GM12878 (cell line): ENCODE measurements around the gene SYNDIG1. TPM values are rescaled to one million over a fixed set of nuclear protein-coding genes. Genes with fewer than 3 reads are reported as not detected.

Source experiments
- ATAC-seq: fragments of 200-7000 bp; cut with Tn5 transposase; 3 replicates; pipeline ENCODE4 v1.9.1; 2020; ENCODE audit warnings: mild to moderate bottlenecking, moderate library complexity
- BruUV-seq: library from RNA; stranded (reverse); fragments of 400-500 nt; replicated peaks from 2 replicates; lab custom pipeline; 2021; lab: Mats Ljungman, UMichigan
- CTCF ChIA-PET: fragments of 300-600 bp; sonication (Branson Sonifier 250); formaldehyde crosslinking; extraction: SDS; loops from one replicate; lab custom pipeline; 2021; ENCODE audit warnings: inconsistent platforms; lab: Yijun Ruan, JAX
- POLR2A ChIA-PET: fragments of 350-600 bp; formaldehyde crosslinking; extraction: SDS; loops from one replicate; lab custom pipeline; 2021; ENCODE audit warnings: inconsistent platforms; lab: Charles Lee
- RAD21 ChIA-PET: fragments of 300-600 bp; sonication (Branson Sonifier 250); formaldehyde crosslinking; loops from one replicate; lab custom pipeline; 2023; ENCODE audit warnings: antibody characterized with exemption; ENCODE audit not compliant: unreplicated experiment; lab: Charles Lee
- SMC1A ChIA-PET: fragments of 300-600 bp; sonication (Branson Sonifier 250); formaldehyde crosslinking; loops from one replicate; lab custom pipeline; 2023; ENCODE audit not compliant: unreplicated experiment, uncharacterized antibody; lab: Charles Lee
- DNase-seq: peaks from one replicate; pipeline ENCODE4 v3.0.0-alpha.2; 2011; ENCODE audit warnings: low read depth, low spot score
- FAIRE-seq: peaks from 3 replicates; lab custom pipeline; 2011; peaks lifted over from hg19 to GRCh38; lab: Jason Lieb, UNC
- H2AFZ ChIP-seq: 2 replicates; pipeline ENCODE4 v1.6.0; 2011; ENCODE audit warnings: low read depth, low read length, control low read depth; ENCODE audit not compliant: control insufficient read depth
- H3K27ac ChIP-seq: 2 replicates; pipeline ENCODE4 v1.5.1; 2011; ENCODE audit warnings: control low read depth; ENCODE audit not compliant: control insufficient read depth, insufficient read depth
- H3K27me3 ChIP-seq, 2 experiments: replicated peaks in 1 of 2; 2 replicates each; pipeline versions ENCODE4 v1.6.0 to v1.6.1; 2011; ENCODE audit warnings: low read length in 1 of 2; ENCODE audit not compliant: control insufficient read depth in 2 of 2, insufficient read depth in 2 of 2
- H3K36me3 ChIP-seq, 2 experiments: 2 replicates each; pipeline ENCODE4 v1.5.1; 2011; ENCODE audit warnings: low read length in 1 of 2; ENCODE audit not compliant: control insufficient read depth in 2 of 2, insufficient read depth in 2 of 2
- H3K4me1 ChIP-seq: 2 replicates; pipeline ENCODE4 v1.6.1; 2011; ENCODE audit warnings: mild to moderate bottlenecking, low read length, moderate library complexity, mixed read lengths; ENCODE audit not compliant: control insufficient read depth, insufficient read depth
- H3K4me2 ChIP-seq: 2 replicates; pipeline ENCODE4 v1.6.0; 2011; ENCODE audit warnings: control low read depth; ENCODE audit not compliant: control insufficient read depth, insufficient read depth
- H3K4me3 ChIP-seq: fragments of 200-600 bp; sonication (generic); 2 replicates; pipeline ENCODE4 v1.5.1; 2016
- H3K79me2 ChIP-seq: 2 replicates; pipeline ENCODE4 v1.6.0; 2011; ENCODE audit warnings: low read length; ENCODE audit not compliant: control insufficient read depth, insufficient read depth
- H3K9ac ChIP-seq: 2 replicates; pipeline ENCODE4 v1.8.0; 2011; ENCODE audit warnings: low read length, control low read depth, mixed read lengths; ENCODE audit not compliant: control insufficient read depth, insufficient read depth
- H3K9me3 ChIP-seq: replicated peaks from 3 replicates; pipeline ENCODE4 v1.5.1; 2011; ENCODE audit warnings: mild to moderate bottlenecking, low read length; ENCODE audit not compliant: control insufficient read depth, insufficient read depth
- H4K20me1 ChIP-seq: 2 replicates; pipeline ENCODE4 v1.6.0; 2011; ENCODE audit not compliant: control insufficient read depth, insufficient read depth
- BHLHE40 ChIP-seq, 2 experiments: fragments of 450-650 bp in 1 of 2; IDR thresholded peaks; 2 replicates each; pipeline ENCODE4 v1.6.1; 2011 to 2017; ENCODE audit warnings: low read depth in 2 of 2, borderline replicate concordance in 1 of 2, improper control_type of control experiment in 1 of 2, low read length in 1 of 2, mild to moderate bottlenecking in 1 of 2
- CHD4 ChIP-seq: fragments of 200-600 bp; sonication (generic); IDR thresholded peaks from 2 replicates; pipeline ENCODE4 v1.6.1; 2016; ENCODE audit warnings: mild to moderate bottlenecking
- NFIC ChIP-seq: IDR thresholded peaks from 2 replicates; pipeline ENCODE4 v1.6.1; 2012; ENCODE audit warnings: low read depth, mild to moderate bottlenecking, inconsistent platforms, low read length, moderate library complexity
- POU2F2 ChIP-seq: IDR thresholded peaks from 3 replicates; pipeline ENCODE4 v1.6.1; 2011; ENCODE audit warnings: low read depth, mild to moderate bottlenecking, low read length, borderline replicate concordance
- RCOR1 ChIP-seq: conservative IDR thresholded peaks from 2 replicates; pipeline ENCODE4 v1.6.1; 2012; ENCODE audit warnings: low read depth, low read length, improper control_type of control experiment
- SMAD1 ChIP-seq: fragments of 450-650 bp; IDR thresholded peaks from 2 replicates; pipeline ENCODE4 v1.6.1; 2018; ENCODE audit warnings: mild to moderate bottlenecking, low read depth; ENCODE audit not compliant: partially characterized antibody
- SMC3 ChIP-seq: IDR thresholded peaks from 2 replicates; pipeline ENCODE4 v1.6.1; 2011; ENCODE audit warnings: low read length, improper control_type of control experiment, borderline replicate concordance
- ZNF24 ChIP-seq: fragments of 450-650 bp; IDR thresholded peaks from 2 replicates; pipeline ENCODE4 v1.6.1; 2017; ENCODE audit warnings: antibody characterized with exemption, mild to moderate bottlenecking
- WGBS: methylation state at CpG from one replicate; pipeline ENCODE4 v1.1.6; 2016; ENCODE audit warnings: low lambda C conversion rate; ENCODE audit not compliant: insufficient replicate concordance, insufficient coverage; ENCODE audit errors: missing lambda C conversion rate; 5-methylcytosine and 5-hydroxymethylcytosine counted together
- in situ Hi-C: fragments of 300-500 bp; cut with MboI; formaldehyde crosslinking; loops from 9 replicates; pipeline ENCODE4 v1.14.3; 2018; ENCODE audit warnings: mixed read lengths
- intact Hi-C: fragments of 100-400 bp; cut with micrococcal nuclease; formaldehyde crosslinking; loops from one replicate; pipeline ENCODE4 v1.14.2; 2022; ENCODE audit not compliant: unreplicated experiment
- polyA plus RNA-seq, 11 experiments: library from polyadenylated mRNA; depleted of rRNA in 4 of 11; unstranded in 6 of 11; stranded (reverse) in 5 of 11; fragments of >200 nt; fragmentation: Nextera tagmentation in 4 of 11; fragmentation: Illumina TruSeq in 1 of 11; extraction: Ambion mirVana in 4 of 11; extraction: Trizol in 1 of 11; gene quantifications; 1 replicate in 1 of 11; 2 replicates in 10 of 11; pipeline versions ENCODE4 v1.2.1 to v1.2.3, GENCODE V29; 2011 to 2016; ENCODE audit warnings: inconsistent platforms in 2 of 11, missing spikeins in 2 of 11, low read depth in 1 of 11
- total RNA-seq, 4 experiments: library from RNA; depleted of rRNA in 3 of 4; stranded (reverse); fragments of >200 nt in 3 of 4; fragmentation: Illumina TruSeq in 1 of 4; extraction: Trizol in 1 of 4; gene quantifications; 2 replicates each; pipeline versions ENCODE4 v1.2.1 to v1.2.3, GENCODE V29; 2013 to 2021
- TF ChIP-seq, protein P1 (sequence below): fragments of 450-650 bp; IDR thresholded peaks from 2 replicates; pipeline ENCODE4 v1.6.1; 2016; ENCODE audit warnings: mild to moderate bottlenecking
- TF ChIP-seq, protein P2 (sequence below): fragments of 450-650 bp; IDR thresholded peaks from 2 replicates; pipeline ENCODE4 v1.6.1; 2018; ENCODE audit warnings: mild to moderate bottlenecking, low read depth, moderate library complexity; ENCODE audit not compliant: partially characterized antibody
- TF ChIP-seq, protein P3 (sequence below): fragments of 450-650 bp; IDR thresholded peaks from 2 replicates; pipeline ENCODE4 v1.6.1; 2017; ENCODE audit warnings: mild to moderate bottlenecking, low read depth, inconsistent platforms; ENCODE audit not compliant: poor library complexity, severe bottlenecking
- TF ChIP-seq, protein P4 (sequence below): fragments of 450-650 bp; formaldehyde crosslinking; IDR thresholded peaks from 2 replicates; pipeline ENCODE4 v1.4.0; 2022; ENCODE audit warnings: mild to moderate bottlenecking, moderate library complexity
- TF ChIP-seq, protein P5 (sequence below): IDR thresholded peaks from 2 replicates; pipeline ENCODE4 v1.6.1; 2011; ENCODE audit warnings: borderline replicate concordance, low read depth, mild to moderate bottlenecking, moderate library complexity, mixed read lengths, low read length; ENCODE audit not compliant: insufficient read depth; ENCODE audit errors: extremely low read length

SYNDIG1 gene
- total and polyA plus RNA-seq, 10 of the 15 experiments (the other 5 are each of a cell fraction or from before 2014, with no cell fraction given), result not detected

DNA sequence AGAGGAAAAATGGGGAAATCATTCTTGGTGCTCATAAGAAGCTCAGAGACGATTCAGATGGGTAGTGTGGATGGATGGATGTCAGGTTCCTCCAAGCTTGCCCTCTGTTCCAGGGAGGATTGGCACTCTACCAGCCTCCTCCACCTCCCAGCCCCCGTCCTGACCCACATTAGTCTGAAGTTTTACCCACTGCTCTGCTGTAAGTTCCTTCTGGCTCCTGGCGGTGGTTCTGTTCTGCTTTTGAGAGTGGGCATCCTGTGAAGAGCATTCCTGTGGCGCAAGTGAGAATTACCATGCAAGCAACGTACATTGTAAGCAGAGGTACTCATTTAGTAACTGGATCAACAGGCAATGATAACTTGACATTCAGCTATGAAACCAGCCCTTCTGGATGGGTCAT lies 103.4 kb downstream of the SYNDIG1 start:
- FAIRE-seq (no peak), DNase-seq (no peak), ATAC-seq (no peak)
- Histone ChIP-seq H3K79me2 (no peaks in the 10 kb centered on the region), H3K27ac (no peak overlapping the region), H3K9me3 (no peaks in the 10 kb centered on the region), H3K9ac (no peak overlapping the region), H3K4me2 (no peak overlapping the region), H3K27me3 (no peaks in the 10 kb centered on the region), H3K4me3 (no peak overlapping the region), H3K36me3 (no peaks in the 10 kb centered on the region), H2AFZ (no peak overlapping the region), H4K20me1 (no peaks in the 10 kb centered on the region), H3K4me1 (no peaks in the 10 kb centered on the region)
- BruUV-seq, result no TSS peak
- ChIA-PET RAD21 (no interaction called here), SMC1A (no interaction called here), CTCF (no interaction called here), POLR2A (no interaction called here)
- in situ Hi-C loops, result no loop called here
- intact Hi-C loops, result no loop called here
- WGBS, result 30% methylated on average over 5 of the region's 5 CpGs
- TF ChIP-seq SMAD1, result no peak
- TF ChIP-seq CHD4, result no peak
- TF ChIP-seq, protein P1, sequence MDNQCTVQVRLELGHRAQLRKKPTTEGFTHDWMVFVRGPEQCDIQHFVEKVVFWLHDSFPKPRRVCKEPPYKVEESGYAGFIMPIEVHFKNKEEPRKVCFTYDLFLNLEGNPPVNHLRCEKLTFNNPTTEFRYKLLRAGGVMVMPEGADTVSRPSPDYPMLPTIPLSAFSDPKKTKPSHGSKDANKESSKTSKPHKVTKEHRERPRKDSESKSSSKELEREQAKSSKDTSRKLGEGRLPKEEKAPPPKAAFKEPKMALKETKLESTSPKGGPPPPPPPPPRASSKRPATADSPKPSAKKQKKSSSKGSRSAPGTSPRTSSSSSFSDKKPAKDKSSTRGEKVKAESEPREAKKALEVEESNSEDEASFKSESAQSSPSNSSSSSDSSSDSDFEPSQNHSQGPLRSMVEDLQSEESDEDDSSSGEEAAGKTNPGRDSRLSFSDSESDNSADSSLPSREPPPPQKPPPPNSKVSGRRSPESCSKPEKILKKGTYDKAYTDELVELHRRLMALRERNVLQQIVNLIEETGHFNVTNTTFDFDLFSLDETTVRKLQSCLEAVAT, result no peak
- TF ChIP-seq POU2F2, result no peak
- no peak for TF ChIP-seq RCOR1
- no peak for TF ChIP-seq BHLHE40 (IDR thresholded peaks at IDR 0.05; ENCODE audit: borderline replicate concordance in 1 of 2, low read depth in 2 of 2, low read length in 1 of 2)
- TF ChIP-seq SMC3, result no peak
- TF ChIP-seq, protein P2, sequence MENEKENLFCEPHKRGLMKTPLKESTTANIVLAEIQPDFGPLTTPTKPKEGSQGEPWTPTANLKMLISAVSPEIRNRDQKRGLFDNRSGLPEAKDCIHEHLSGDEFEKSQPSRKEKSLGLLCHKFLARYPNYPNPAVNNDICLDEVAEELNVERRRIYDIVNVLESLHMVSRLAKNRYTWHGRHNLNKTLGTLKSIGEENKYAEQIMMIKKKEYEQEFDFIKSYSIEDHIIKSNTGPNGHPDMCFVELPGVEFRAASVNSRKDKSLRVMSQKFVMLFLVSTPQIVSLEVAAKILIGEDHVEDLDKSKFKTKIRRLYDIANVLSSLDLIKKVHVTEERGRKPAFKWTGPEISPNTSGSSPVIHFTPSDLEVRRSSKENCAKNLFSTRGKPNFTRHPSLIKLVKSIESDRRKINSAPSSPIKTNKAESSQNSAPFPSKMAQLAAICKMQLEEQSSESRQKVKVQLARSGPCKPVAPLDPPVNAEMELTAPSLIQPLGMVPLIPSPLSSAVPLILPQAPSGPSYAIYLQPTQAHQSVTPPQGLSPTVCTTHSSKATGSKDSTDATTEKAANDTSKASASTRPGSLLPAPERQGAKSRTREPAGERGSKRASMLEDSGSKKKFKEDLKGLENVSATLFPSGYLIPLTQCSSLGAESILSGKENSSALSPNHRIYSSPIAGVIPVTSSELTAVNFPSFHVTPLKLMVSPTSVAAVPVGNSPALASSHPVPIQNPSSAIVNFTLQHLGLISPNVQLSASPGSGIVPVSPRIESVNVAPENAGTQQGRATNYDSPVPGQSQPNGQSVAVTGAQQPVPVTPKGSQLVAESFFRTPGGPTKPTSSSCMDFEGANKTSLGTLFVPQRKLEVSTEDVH, result no peak
- TF ChIP-seq NFIC, result no peak
- TF ChIP-seq ZNF24, result no peak
- TF ChIP-seq, protein P3, sequence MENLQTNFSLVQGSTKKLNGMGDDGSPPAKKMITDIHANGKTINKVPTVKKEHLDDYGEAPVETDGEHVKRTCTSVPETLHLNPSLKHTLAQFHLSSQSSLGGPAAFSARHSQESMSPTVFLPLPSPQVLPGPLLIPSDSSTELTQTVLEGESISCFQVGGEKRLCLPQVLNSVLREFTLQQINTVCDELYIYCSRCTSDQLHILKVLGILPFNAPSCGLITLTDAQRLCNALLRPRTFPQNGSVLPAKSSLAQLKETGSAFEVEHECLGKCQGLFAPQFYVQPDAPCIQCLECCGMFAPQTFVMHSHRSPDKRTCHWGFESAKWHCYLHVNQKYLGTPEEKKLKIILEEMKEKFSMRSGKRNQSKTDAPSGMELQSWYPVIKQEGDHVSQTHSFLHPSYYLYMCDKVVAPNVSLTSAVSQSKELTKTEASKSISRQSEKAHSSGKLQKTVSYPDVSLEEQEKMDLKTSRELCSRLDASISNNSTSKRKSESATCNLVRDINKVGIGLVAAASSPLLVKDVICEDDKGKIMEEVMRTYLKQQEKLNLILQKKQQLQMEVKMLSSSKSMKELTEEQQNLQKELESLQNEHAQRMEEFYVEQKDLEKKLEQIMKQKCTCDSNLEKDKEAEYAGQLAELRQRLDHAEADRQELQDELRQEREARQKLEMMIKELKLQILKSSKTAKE, result no peak
- TF ChIP-seq, protein P4, sequence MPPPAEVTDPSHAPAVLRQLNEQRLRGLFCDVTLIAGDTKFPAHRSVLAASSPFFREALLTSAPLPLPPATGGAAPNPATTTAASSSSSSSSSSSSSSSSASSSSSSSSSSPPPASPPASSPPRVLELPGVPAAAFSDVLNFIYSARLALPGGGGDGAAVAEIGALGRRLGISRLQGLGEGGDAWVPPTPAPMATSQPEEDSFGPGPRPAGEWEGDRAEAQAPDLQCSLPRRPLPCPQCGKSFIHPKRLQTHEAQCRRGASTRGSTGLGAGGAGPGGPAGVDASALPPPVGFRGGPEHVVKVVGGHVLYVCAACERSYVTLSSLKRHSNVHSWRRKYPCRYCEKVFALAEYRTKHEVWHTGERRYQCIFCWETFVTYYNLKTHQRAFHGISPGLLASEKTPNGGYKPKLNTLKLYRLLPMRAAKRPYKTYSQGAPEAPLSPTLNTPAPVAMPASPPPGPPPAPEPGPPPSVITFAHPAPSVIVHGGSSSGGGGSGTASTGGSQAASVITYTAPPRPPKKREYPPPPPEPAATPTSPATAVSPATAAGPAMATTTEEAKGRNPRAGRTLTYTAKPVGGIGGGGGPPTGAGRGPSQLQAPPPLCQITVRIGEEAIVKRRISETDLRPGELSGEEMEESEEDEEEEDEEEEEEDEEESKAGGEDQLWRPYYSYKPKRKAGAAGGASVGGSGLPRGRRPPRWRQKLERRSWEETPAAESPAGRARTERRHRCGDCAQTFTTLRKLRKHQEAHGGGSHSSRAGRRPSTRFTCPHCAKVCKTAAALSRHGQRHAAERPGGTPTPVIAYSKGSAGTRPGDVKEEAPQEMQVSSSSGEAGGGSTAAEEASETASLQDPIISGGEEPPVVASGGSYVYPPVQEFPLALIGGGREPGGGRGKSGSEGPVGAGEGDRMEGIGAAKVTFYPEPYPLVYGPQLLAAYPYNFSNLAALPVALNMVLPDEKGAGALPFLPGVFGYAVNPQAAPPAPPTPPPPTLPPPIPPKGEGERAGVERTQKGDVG (CRISPR knock-in tag), result no peak
- TF ChIP-seq, protein P5, sequence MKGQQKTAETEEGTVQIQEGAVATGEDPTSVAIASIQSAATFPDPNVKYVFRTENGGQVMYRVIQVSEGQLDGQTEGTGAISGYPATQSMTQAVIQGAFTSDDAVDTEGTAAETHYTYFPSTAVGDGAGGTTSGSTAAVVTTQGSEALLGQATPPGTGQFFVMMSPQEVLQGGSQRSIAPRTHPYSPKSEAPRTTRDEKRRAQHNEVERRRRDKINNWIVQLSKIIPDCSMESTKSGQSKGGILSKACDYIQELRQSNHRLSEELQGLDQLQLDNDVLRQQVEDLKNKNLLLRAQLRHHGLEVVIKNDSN, result no peak
